ENCODE data around the gene ZNF892.

DNA sequence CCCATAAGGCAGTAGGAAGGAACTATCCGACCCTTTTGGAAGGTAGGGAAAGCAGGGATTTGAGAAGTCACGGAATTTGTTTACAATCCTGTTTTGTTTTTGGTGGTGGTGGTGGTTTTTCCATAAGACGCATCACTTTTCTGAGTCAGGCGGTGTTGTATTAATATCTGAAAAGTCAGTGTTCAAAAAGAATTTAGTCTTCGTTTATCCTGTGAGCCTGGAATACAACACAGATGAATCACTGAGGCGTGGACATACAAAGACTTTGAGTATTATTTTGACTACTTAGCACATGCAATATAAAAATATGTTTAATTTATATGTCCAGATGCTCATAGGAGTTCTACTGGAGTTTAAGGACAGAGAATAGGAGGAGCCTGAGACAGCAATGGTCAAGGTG is 785 bp downstream of the ZNF892 start:
- TF ChIP-seq CTCF (IDR thresholded peaks at IDR 0.05) = no peak
- TF ChIP-seq POLR2A (IDR thresholded peaks at IDR 0.05) = no peak

All from heart left ventricle (tissue), 13 donors.